Stimulated activated CD8-positive, alpha-beta memory T cell treated with anti-CD3 and anti-CD28 coated beads, Interleukin-2, amount 100 ng/mL, for 1 hour (primary cell): Measurements from ENCODE around the gene IGIP.

Source experiments
- DNase-seq, 2 donors: peaks; one replicate each; pipeline ENCODE4 v3.0.0-alpha.2; 2020; ENCODE audit warnings: low read depth in 2 of 2

The IGIP gene

DNA sequence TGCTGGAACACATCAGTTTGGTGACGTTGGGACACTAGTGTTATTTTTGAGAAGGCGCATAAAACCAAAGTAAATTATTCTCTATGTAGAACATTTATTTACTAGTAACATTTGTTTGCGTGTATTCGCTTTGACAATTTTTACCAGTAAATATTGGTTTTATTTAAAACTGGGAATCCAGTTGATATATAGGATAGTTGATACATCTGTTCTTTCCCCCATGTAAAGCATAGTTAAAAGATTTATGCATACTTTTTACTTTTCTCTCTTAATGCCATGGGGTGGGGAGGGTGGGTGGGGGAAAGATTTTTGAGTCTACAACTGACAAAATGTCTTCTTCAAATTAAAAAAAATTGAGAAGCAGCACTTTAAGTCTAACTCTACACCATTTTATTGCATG lies at the start of gene IGIP:
IGIP (plus strand) TSS at position 301 of the 400 bp plus-strand sequence. CDS start 2,540 bp downstream, outside the sequence.
- no peak for DNase-seq

DNA sequence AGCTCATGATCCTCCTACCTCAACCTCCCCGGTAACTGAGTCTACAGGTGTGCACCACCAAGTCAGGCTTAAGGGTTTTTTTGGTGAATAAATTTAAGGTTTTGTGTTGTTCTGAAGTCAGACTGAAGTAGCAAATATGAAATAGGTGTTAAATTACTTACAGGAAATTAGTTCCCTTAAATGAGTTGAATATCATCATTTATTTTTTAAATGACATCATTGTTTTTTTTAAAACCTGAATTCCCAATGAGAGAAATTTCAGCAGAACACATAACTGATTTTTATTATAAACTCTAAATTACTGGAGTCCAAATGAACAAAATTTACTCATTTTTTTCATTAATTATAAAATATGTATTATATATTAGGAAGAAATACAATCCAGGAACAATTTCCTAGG lies 49.6 kb upstream of the IGIP start:
- DNase-seq: no peak

- no peak for DNase-seq
Measured at GRCh38 chr5:140076788-140077187, 48.9 kb upstream of the IGIP start.

DNA sequence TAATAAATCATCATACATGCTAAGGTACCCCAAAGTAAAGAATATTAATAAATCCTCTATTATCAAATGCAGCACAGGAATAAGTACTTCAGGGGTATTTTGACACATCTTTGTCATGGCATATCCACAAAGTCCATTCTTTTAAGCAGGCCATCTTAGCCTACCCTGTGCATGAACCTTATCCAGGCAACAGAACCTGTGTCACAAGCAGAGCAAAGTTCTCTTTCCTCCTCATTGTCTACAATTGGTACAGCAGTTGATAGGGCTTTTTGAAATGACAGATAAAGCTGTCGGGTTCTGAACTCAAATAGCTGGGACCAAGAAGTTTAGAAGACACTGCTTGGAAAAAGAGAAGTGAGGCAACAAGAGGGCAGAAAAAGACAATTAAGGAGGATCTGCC lies 42.6 kb upstream of the IGIP start:
- no peak for DNase-seq

GRCh38 chr5:140083650-140084049 lies 42.1 kb upstream of the IGIP start:
- no peak for DNase-seq

DNA sequence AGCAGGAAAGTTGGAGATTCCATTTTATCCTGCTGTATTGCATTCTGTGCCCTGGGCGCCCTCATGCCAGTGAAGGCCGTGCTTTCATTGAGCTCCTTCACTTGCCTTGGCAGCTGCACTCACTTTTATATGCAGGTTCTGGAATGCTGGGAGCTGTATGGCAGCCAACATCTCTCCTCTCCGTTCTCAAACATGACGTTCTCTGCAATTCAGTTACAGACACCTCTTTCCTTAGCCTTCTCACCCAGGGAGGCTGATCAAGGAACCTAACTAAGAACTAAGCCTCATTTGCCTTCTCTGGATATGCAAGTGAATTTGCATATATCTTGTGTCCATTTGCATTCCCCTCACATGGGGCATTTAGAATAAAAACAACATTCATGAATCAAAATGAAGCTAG lies 41.2 kb upstream of the IGIP start:
- DNase-seq: no peak

DNA sequence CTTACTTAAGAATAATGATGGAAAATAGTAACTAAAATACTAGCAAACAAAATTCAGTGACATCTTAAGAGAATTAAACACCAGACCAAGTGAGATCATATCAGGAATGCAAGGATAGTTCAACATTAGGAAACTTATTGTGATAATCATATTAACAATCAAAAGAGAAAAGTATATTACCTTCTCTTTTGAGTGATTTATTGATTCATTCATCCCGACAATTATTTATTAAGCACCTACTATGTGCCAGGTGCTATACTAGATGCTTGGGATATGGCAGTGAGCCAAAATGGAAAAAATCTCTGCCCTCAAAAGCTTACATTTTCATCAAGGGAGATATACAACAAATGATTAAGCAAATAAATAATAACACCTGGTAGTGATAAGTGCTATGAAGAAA lies 35.5 kb upstream of the IGIP start:
- DNase-seq: no peak

DNA sequence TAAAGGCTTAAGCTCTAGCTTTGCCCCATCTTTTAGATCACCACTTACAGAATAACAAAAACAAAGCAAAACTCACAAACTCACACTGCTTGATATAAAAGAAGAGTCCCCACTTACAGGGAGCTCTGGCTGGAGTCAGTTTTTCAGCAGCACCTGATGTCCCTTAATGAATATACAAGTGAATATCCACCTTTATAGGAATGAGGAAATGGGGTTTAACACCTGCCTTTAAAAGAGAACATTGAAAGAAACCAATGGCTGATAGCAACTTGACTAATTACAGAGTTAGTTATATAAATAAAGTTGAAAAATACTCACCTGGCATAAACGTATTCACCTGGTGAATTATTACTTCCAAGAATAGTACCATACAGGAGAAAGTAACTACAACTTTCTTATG lies 32.6 kb upstream of the IGIP start:
- DNase-seq: no peak

- DNase-seq: no peak
Measured at GRCh38 chr5:140093866-140094265, 31.9 kb upstream of the IGIP start.

DNA sequence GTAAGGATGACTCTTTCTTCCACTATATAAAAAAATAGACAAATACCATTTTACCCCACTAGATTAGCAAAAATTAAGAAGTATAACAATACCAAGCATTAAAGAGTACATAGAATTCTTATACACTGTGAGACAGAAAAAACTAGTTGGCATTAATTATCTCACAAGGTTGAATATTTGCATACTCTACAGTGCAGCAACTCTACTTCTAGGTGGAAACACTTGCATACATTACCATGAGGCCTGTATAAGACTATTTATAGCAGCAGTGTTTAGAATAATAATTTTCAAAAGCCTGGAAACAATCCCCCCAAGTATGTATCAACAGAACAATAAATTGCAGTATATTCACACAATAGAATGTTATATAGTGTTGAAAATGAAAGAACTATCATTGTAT lies 30.8 kb upstream of the IGIP start:
- no peak for DNase-seq

GRCh38 chr5:140101179-140101578 lies 24.6 kb upstream of the IGIP start:
- DNase-seq: no peak

- no peak for DNase-seq
Measured at GRCh38 chr5:140103154-140103553, 22.6 kb upstream of the IGIP start.

GRCh38 chr5:140104100-140104499 lies 21.6 kb upstream of the IGIP start:
- no peak for DNase-seq

DNA sequence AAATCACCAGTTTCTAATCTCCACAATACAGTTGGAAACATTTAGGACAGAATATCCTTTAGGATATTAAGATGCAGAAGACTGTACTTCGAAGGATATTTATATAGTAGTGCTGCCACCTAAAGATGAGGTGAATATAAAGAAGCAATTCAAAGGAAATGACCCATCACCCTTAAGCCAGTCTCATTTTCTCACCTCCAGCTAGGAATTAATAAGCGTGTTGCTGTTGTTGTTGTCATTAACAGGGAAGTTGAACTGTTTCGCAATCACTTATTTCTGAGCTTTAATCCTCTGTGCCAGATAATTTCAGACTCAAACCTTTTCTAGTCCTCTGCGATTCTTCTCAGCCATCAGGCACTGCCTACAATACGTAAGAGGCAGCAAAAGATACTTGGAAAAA lies 19.6 kb upstream of the IGIP start:
- no peak for DNase-seq

- no peak for DNase-seq
Measured at GRCh38 chr5:140106805-140107311, 18.9 kb upstream of the IGIP start.

DNA sequence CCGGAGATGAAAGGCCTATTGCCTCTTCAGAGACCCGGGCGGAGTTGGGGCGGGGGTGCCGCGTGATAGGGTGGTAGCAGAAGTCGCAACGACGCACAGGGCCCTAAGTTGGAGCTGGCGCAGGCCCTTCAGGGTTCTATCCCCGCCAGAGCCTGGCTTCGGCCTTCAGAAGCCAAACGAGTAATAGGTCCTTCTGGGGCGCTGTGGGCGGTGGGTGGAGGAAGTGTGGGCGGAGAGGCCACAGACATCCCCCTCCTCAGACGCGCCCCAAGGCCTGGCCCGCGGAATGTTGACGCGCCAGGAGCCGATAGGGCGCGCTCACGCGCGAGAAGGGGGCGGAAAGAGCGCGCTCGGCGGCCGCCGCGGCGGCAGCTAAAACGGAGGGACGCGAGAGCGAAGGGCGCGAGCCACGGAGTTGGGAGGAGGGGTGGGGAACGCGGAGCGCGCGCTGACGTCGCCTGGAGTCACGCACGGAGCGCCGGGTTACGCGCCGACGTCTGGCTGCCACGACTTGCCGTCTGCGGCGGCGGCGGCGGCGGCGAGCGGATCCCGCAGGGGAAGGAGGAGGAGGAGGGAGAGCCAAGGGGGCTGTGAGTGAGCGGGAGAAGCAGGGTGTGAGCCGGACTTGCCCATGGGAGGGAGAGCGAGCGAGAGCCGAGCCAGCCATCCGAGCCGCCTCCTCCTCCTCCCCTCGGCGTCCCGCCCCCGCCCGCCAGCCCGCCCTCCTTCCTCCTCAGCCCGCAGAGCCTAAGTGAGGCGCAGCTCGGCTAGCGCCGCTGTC lies 18.2 kb upstream of the IGIP start:
- peak; percentile 85 to 91 for DNase-seq

- no peak for DNase-seq
Measured at GRCh38 chr5:140108093-140109017, 17.4 kb upstream of the IGIP start.

DNA sequence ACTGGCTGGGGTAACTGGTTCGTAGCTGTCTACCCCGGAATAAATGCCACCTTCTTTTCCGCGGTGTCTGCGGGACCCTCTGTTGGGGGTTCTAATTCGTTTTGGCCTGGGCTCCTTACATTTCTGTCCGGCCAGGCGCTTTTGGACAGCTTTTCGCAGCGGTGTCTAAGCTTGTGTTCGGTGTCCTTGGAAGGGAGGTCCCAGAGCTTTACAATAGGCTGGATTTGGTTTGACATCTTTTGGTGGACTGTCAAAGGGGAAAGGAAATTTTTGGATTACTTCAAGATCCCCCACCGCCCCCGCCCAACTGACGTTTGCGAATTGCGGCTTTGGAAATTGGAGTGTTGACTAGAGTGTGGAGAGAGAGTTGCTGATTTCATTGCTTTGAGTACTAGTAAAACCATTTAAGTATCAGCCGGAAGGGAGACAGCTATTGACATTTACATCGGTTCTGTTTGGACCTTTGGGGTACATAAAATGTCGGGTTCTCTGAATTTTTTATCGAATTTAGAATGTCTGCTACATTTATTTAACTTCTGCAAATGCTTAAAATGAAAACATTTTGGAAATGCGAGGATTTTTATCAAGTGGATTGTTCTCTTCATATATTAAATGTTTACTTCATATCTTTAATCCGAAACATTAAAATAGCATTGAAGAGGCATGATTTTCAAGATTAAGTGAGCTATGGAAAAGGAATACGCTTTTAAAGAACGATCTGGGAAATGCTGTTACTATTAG lies 16.5 kb upstream of the IGIP start:
- DNase-seq: no peak

GRCh38 chr5:140109759-140110645 lies 15.7 kb upstream of the IGIP start:
- no peak for DNase-seq

GRCh38 chr5:140110646-140110957 lies 15.1 kb upstream of the IGIP start:
- DNase-seq: no peak
